HG03460 (cell line): Measurements from ENCODE around the gene RBPJ.

ENCODE experiments used
- ATAC-seq: cut with Tn5 transposase; IDR thresholded peaks from one replicate; pipeline ENCODE4 v1.9.1; 2021; ENCODE audit not compliant: unreplicated experiment

RBPJ gene

GRCh38 chr4:26320538-26321372 lies at the start of gene RBPJ:
Gene RBPJ, plus strand, starts transcription at chr4:26321014. Its CDS starts 15 bp downstream, at chr4:26321029.
- ATAC-seq: peak; percentile 12

- ATAC-seq: no peak
Observed at GRCh38 chr4:26271703-26272102, 49.1 kb upstream of the RBPJ start.

- ATAC-seq: no peak
Observed at GRCh38 chr4:26272654-26273615, 47.9 kb upstream of the RBPJ start.

- ATAC-seq: no peak
Observed at GRCh38 chr4:26273616-26273980, 47.2 kb upstream of the RBPJ start.

GRCh38 chr4:26275281-26275680 lies 45.5 kb upstream of the RBPJ start:
- ATAC-seq: no peak

GRCh38 chr4:26279446-26279845 lies 41.4 kb upstream of the RBPJ start:
- no peak for ATAC-seq

GRCh38 chr4:26281881-26282280 lies 38.9 kb upstream of the RBPJ start:
- ATAC-seq: no peak

- ATAC-seq: no peak
Observed at GRCh38 chr4:26284536-26284935, 36.3 kb upstream of the RBPJ start.

GRCh38 chr4:26285272-26285671 lies 35.5 kb upstream of the RBPJ start:
- ATAC-seq: no peak

- ATAC-seq: no peak
Observed at GRCh38 chr4:26287756-26288155, 33.1 kb upstream of the RBPJ start.

- peak; percentile 84 for ATAC-seq
Observed at GRCh38 chr4:26288355-26288909, 32.4 kb upstream of the RBPJ start.

- no peak for ATAC-seq
Observed at GRCh38 chr4:26289401-26289800, 31.4 kb upstream of the RBPJ start.

GRCh38 chr4:26290321-26290720 lies 30.5 kb upstream of the RBPJ start:
- ATAC-seq: no peak

GRCh38 chr4:26294904-26295303 lies 25.9 kb upstream of the RBPJ start:
- no peak for ATAC-seq

- ATAC-seq: no peak
Observed at GRCh38 chr4:26296021-26296420, 24.8 kb upstream of the RBPJ start.

GRCh38 chr4:26296514-26296913 lies 24.3 kb upstream of the RBPJ start:
- no peak for ATAC-seq

- no peak for ATAC-seq
Observed at GRCh38 chr4:26297219-26297618, 23.6 kb upstream of the RBPJ start.

GRCh38 chr4:26298198-26298947 lies 22.4 kb upstream of the RBPJ start:
- ATAC-seq: no peak

GRCh38 chr4:26299254-26299882 lies 21.4 kb upstream of the RBPJ start:
- peak; percentile 64 for ATAC-seq
